Measurements from ENCODE around the gene PRKCQ. TPM values are rescaled to one million over a fixed set of nuclear protein-coding genes. Genes with fewer than 3 reads are reported as not detected.

Gene PRKCQ
- under 1 TPM; 0.38 to 0.74 TPM for total RNA-seq
- long read RNA-seq, donor 1, partial matches to known transcripts, result 0 of 1 reads
- long read RNA-seq, donor 1, other reads (novel, unspliced or antisense), result 1 of 1 reads
- long read RNA-seq, donor 2, result 0 reads

DNA sequence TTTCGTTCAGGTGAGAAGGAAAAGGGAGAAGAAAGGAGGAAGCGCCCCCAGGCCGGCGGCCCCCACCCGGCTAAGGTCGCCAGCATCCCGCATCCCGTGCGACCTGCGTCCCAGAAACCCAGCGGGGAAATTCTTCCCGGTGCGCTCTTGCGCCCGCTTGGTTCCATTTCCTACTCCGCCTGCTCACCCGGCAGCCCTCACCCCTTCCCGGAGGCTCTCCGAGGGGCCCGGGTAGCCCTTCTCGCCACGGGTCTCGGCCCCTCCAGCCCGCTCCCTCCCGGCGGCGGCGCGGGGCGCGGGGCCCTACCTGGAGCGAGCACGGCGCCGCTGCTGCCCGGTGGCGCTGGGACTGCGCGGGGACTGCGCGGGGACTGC, at the start of gene PRKCQ:
TSS of gene PRKCQ (minus strand) at position 373 of the 375 bp plus-strand sequence. CDS start 65,141 bp downstream, outside the sequence.
- intact Hi-C loops (cut with DNase I), result loop anchor here in 1 of 2 donors (5.0 kb wide), 1 partner anchor 872 kb away; no protein-coding TSS in a partner anchor
- DNase-seq (ENCODE audit: low spot score), result no peak

DNA sequence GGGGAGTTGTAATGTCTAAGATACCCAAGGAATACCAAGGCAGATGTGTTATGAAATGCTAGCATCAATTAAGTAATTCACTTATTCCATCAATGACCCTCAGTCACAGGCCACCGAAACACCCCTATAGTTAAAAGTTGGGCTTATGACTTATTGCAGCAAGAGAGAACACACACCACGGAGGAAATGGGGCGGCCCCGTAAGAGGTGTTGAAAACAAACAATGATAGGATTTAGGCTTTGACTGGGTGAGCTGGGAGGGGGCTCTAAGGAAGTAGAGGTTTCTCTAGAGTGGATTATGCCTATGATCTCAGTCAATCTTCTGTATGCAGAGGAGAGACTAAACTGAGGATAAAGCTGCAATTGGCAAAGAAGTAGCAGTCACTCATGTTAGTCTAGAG, 45.4 kb upstream of the PRKCQ start:
- no peak for DNase-seq (ENCODE audit: low spot score)
- intact Hi-C loops (cut with DNase I), result no loop called here

DNA sequence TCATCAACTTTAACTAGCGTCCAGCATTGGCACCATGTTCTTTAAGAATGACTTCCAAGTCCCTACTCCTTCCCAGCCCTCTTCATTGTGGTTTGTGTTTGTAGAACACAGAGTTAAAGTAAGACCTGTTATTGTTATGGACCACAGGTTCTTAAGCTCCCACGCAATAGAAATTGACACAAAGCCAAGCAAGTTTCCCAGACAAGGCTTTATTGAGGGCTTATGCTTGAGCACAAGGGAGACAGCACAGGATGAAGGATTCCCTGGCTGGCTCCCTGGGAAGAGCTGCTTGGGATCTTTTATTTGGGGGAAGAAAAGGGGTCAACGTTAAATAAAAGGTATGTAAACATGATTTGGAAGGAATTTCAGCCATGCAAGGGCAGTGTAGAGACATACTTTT, 44.3 kb upstream of the PRKCQ start:
- no peak for DNase-seq (ENCODE audit: low spot score)
- intact Hi-C loops (cut with DNase I), result no loop called here

DNA sequence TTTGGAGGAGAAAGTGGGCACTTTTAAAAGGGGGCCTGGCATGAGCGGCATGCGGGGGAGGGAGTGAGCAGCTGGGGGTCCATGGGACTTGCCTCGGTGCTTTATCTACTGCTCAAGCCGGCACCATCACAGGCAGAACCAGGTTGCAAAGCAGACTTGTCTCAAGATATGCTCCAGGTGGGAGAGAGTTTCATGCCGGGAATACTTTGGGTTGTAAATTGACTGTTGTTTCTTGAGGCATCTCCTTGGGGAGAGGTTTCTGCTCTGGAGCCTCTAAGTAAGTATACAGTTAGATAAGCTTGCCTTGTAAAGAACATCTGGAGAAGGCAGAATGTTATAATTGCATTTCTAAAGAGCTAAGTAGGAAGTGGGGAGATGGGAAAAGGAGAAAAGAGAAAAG, 42.8 kb upstream of the PRKCQ start:
- no peak for DNase-seq (ENCODE audit: low spot score)
- intact Hi-C loops (cut with DNase I), result no loop called here

DNA sequence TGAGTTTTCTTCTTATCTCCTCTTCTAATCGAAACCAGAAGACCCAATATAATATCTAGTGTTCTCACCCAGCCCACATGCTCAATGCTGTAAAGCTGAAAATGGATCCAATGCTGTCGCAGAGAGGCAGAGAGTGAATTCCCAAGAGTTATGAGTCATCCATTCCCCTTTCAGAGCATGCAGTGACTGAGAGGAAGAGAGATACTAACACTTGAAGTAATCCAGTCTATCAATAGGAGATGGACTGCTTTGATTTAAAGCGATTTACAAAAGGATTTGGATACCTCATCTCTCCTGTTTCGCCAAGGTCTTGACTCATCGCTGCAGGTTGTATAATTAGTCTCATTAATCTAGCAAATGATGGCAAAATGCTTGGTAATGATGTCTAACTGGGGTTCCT, 41.5 kb upstream of the PRKCQ start:
- no peak for DNase-seq (ENCODE audit: low spot score)
- intact Hi-C loops (cut with DNase I), result no loop called here

DNA sequence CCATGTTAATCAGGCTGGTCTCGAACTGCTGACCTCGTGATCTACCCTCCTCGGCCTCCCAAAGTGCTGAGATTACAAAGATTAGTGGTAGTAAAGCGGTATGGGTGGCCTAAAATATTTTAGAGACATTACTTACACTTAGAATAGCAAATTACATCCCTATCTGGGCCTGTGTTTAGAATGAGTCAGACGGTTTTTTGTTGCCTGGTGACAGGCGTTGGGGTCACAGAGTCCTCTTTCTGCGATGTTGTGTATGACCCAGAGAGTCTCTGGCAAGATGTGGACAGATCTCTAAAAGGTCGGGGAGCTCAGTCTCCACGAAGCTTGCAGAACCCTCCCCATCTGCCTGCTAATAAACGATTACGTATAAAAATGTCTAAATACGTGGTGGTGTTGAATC, 39.6 kb upstream of the PRKCQ start:
- intact Hi-C loops (cut with DNase I), result no loop called here
- no peak for DNase-seq (ENCODE audit: low spot score)

DNA sequence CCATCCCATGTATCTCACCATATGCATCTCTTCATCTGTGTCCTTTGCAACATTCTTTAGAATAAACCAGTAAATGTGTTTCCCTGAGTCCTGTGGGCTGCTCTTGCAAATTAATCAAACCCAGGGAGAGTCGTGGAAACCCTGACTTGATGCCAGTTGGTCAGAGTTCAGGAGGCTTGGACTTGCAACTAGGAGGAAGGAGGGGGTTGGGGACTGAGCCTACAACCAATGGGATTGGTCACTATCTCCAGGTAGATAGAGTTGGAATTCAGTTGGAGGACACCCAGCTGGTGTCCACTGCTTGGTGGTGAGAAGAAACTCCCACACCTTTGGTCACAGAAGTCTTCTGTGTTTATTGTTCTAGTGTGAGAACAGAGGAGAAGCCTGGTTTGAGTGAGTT, 38.3 kb upstream of the PRKCQ start:
- intact Hi-C loops (cut with DNase I), result no loop called here
- no peak for DNase-seq (ENCODE audit: low spot score)

DNA sequence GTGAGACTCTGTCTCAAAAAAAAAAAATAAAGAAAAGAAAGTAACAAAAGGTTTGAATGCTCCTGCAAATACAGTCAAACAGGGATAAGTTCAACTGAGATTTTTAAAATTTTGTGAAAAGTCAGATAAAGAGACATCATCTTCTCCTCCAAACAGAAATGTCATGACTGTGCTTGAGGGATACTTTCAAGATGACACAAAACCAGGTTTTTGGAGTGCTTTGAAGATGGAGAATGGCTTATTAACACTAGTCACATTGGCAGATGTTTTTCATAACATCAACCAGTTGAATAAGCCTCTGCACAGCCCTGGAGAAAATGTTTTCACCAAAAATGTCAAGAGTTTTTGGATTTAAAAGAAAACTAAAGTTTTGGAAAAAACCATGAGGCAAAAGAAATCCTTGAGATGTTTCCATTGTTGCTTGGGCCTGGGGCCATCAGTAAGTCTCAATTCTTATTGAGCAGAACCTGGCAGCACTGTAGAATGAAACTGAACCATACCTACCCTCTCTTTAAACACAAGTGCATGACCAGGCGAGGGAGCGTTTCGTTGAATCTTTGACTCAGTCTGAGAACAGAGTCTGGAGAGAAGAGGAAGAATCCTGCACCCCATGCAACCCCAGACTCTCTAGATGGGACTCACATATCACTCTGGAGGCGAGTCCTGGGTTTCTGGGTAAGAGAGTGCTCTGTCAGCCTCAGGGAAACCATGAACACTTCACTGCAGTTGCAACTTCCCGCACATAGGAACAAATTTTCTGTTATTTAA, 37.4 kb upstream of the PRKCQ start:
- intact Hi-C loops (cut with DNase I), result no loop called here
- DNase-seq (ENCODE audit: low spot score), result no peak

DNA sequence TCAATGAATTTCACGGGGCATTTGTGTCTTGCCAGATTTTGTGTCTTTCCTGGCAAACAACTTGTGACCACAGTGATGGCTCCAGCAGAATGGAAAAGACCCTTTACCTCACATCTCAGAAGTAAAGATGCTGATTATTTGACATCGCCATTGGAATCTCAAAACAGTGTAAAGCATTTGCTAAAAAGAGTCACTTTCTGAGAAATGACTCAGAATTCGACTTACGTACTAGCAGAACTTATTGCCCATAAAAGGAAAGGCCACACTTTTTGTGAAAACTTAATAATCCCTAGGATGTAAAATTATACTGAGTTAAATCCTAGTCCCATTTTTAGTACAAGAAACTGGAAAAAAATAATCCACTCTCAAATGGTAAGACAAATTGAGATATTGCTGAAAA, 35.9 kb upstream of the PRKCQ start:
- DNase-seq (ENCODE audit: low spot score), result no peak
- intact Hi-C loops (cut with DNase I), result no loop called here

DNA sequence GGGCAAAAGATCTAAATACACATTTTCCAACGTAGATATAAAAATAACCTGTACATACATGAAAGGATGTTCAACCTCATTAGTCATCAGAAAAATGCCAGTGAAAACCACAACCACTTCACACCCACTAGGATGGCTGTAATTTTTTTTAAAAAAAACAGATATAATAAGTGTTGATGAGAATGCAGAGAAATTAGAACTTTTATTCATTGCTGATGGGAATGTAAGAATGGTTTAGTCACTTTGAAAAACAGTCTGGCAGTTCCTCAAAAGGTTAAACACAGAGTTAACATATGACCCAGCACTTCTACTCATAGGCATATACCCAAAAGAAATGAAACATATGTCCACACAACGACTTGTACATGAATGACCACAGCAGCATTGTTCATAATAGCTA, 32.3 kb upstream of the PRKCQ start:
- DNase-seq (ENCODE audit: low spot score), result no peak
- intact Hi-C loops (cut with DNase I), result no loop called here

DNA sequence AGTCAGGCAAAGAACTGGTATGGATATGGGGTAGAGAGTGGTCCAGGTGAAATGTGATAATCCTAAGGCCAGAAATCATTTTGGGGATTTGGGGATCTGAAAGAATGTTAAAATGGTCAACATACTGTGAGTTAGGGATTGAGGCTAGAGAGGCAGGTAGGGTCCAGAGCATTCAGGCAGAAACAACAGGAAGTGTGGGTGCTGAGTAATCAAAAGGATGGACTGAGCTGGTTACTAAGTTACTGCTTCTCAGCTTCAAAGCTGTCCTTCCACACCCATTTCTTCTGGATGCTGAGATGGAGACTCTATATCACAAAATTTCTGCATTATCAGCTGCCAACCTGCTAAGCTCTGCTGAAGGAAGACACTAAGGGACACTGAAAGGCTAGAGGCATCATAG, 30.6 kb upstream of the PRKCQ start:
- DNase-seq (ENCODE audit: low spot score), result no peak
- intact Hi-C loops (cut with DNase I), result no loop called here

DNA sequence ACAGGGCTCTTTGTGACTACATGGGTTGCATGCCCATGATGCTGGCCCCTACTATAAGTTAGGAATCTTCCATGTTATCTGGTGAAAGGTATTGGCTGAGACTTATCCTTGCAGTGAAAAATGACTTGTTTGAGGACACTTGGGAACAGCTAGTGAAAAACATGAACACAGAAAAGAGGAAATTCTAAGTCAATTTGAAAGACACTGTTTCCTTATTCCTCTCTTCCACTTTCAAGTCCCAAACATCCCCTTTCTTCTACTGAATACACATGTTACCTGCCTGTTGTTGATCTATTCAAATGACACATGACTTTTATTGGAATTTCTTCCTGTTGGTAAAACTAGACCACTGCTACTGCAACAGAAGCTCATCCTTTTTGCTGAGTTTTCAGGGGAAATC, 29.5 kb upstream of the PRKCQ start:
- DNase-seq (ENCODE audit: low spot score), result no peak
- intact Hi-C loops (cut with DNase I), result no loop called here

DNA sequence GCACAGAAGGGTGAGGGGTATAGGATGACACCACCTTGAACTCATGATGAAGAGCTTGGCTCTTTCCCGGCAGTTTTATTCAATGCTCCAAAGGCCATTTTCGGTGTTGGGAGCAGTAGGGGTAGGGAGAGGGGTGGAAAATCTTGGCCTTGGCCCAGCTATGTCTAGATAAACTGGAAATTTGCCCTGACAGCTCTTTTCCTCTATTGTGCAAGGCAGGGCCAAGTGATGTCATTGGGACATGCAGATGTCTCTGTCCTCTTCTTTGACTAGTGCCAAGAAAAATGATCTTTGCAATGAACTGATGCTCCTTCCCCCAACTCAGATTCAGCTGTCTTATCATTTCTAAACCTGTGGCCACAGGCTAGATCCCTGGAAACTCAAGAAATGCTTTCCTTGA, 27.7 kb upstream of the PRKCQ start:
- intact Hi-C loops (cut with DNase I), result no loop called here
- DNase-seq (ENCODE audit: low spot score), result no peak

DNA sequence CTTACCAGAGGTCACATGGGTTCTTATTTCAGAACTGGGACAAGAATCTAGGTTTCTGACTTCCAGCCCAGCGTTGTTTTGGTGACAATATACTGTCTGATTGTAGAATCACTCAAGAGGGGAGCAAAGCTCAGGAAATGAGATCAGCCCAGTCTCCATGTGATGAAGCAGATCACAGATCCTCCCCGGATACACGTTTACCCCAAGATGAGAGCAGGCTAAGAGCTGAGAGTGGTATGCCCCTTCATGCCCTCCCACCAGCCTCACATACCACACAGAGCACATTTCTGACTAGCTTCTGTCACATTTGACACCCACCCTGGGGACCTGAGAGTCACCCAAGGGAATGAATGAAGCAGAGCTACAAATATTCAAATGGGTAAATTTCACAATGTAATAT, 27.1 kb upstream of the PRKCQ start:
- intact Hi-C loops (cut with DNase I), result no loop called here
- DNase-seq (ENCODE audit: low spot score), result no peak

DNA sequence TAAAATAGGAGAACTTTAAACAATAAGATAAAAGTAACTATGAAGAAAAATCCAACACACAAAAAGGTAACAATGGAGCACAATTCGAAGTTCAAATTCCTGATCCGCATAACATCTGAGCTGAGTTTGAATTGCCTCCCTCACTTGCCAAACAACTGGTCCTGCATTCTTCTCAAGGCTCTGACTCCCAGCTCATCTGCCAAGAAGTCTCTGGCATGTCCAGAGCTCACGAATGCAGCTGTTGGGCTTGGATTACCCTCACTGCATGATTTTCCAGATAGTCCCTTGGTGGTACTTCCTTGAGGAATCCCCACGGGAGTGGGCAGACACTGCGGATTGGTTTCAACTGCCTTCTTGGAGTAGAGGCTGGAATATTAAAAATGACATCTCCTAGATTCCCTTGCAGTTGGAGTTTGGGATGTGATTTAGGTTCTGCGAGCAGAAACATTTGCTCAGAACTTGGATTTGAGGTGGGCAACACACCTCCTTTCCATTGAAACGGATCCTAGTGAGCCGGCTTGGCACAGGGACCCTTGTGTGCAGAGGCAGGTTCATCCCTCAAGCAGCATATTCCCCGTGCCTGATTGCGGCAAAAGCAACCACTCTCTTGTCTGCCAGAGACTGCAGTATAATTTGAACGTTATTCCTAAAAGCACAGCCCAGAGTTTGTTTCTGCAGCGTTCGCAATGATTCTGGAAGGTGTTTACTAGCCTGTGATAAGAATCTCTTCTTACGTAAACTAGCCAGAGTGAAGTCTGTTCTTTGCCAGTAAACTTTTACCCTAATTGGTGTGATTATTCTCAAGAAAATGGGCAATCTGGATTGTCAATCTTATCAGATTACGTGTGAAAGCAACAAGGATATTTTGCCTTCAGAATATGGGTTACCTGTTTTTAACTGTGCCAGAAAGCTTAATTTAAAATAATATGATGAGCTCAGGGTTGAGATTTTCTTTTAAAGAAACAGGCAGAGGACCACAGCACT, 23.4 kb upstream of the PRKCQ start:
- DNase-seq (ENCODE audit: low spot score), result no peak
- intact Hi-C loops (cut with DNase I), result no loop called here

DNA sequence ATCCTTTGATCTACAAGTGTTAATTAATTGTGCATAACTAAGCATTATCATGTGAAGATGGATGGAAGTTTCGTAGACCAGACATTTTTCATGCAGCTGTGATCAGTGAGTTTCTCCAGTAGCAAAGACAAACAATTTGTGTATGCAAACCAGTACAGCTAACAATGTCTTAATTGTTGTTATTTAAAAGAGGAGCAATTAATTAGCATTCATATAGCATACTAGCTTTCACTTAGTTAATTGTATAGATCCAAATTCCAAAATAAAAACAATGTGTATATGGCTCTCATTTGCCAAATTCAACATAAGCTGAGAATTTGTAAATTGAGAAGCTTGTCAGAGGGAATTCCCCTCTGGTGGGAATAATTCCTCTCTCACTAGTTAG, 22.6 kb upstream of the PRKCQ start:
- intact Hi-C loops (cut with DNase I), result no loop called here
- DNase-seq (ENCODE audit: low spot score), result no peak

DNA sequence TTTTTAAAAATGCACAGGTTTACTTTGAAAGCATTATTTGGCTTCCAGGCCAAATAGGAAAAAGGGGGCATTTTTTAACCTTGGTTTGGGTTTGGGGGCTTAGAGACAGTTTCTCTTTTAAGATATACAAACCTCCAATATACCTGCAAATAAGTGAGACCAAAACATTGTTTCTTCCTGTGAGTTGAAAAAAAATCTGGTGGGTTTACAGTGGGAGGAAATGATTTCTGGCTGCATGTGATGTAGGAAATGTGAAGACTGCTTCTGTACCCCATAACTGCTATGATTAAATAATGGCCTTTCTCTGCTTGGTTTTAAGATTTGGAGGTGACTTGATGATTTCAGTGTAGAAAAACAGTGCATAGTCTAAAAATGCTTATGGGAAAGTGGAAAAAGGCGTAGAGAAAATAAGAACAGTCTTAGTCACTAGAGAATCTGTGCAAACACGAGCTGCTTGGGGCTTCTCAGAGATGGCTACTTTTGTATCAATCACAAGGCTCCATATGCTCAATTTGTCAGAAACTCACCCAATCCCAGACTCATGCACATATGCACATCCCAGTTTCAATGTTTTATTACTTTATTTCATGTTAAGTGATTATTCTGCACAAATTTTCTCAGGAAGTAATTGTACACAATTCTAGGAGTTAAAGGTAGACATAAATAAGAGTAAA, 22.1 kb upstream of the PRKCQ start:
- no peak for DNase-seq (ENCODE audit: low spot score)
- intact Hi-C loops (cut with DNase I), result no loop called here

DNA sequence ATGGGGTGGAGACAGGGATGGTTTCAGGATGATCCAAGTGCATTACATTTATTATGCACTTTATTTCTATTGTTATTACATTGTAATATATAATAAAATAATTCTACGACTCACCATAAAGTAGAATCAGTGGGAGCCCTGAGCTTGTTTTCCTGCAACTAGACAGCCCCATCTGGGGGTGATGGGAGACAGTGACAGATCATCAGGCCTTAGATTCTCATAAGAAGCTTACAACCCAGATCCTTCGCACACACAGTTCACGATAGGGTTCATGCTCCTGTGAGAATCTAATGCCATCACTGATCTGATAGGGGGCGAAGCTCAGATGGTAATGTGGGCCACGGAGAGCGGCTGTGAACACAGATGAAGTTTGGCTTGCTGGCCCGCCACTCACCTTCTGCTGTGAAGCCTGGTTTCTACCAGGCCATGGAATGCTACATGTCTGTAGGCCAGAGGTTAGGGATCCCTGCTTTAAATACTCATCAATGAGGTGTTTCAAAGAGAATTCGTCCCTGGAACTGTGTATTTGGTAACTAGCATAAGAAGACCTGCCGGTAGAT, 21.2 kb upstream of the PRKCQ start:
- intact Hi-C loops (cut with DNase I), result no loop called here
- DNase-seq (ENCODE audit: low spot score), result no peak

DNA sequence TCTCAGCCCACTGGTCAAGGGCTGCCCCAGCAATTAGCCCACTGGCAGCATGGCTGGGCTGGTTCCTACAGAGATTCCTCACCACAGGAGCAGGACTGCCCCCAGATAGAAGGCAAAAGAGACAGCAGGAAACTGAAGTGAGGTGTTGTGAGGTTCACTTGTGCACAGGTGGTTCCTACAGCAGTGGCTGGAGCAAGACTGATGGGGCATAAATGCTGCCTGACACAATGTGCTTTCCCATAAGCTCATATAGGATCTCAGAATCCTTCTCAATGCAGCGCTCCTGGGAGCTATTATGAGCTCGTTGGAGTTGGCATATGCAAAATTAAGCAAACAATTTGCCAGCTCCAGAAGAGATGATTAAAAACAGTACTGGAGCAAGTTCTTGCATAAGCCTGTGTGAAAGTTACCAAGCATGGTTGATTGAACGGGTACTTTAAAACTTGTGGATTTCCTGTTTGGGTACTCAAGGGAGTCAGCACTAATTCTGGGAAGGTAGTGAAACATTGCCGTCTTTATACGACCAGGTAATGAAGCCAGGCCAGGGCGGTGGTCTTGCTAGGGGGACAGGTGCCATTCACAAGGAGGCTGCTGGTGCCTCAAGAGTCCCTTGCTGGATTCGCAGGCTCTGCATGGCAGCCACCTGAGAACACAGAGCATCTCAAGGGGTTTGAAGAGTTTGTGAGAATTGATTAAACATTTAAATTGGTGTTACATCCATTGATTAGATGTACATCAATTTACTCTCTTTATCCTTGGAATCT, 20.3 kb upstream of the PRKCQ start:
- DNase-seq (ENCODE audit: low spot score), result no peak
- intact Hi-C loops (cut with DNase I), result no loop called here
